Measurements from ENCODE around the gene HES1. TPM values are rescaled to one million over a fixed set of nuclear protein-coding genes. Genes with fewer than 3 reads are reported as not detected.

The HES1 gene
- total and polyA plus RNA-seq, 8 donors, result 4.7 to 101 (median 42.2) TPM

DNA sequence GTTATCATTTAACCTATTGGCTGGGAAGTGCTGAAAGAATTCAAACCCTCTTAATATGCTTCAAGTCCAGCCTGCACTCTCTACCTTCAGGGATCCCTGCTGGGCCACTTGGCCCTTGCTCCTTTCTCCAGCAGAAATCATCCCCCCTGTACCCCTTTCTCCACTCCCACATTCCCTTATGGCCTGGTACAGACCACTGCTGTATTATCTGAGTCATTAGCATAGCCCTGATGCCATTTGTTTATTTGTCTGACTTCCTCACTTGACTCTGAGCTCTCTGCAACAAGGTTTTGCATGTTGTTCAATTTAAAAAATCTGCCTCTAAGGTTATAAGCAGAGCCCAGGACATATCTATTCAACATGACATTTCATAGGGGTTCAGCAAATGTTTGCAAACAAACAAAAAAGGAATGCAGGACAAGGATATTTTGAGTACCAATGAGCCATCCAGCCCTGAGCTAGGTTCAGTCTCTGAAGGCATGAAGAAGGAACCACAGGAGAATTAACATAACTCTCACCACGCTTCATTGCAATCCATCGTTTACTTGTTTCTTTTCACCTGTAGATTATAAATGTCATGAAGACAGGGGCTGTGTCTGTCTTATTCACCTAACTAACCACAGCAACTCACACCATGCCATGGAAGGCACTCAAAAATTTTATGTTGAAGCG is 26.6 kb upstream of the HES1 start:
- TF ChIP-seq CTCF (IDR thresholded peaks at IDR 0.05) (no peak), EP300 (IDR thresholded peaks at IDR 0.05) (no peak), POLR2A (IDR thresholded peaks at IDR 0.05) (no peak), POLR2AphosphoS5 (IDR thresholded peaks at IDR 0.05) (no peak)
- H3K9me3 ChIP-seq, result no peaks in the 10 kb centered on the region
- H3K27ac ChIP-seq, result no peak overlapping the region
- H3K4me1 ChIP-seq, result peaks cover 6 to 33% (median 21%) of the 10 kb centered on the region in 4 donors
- H3K36me3 ChIP-seq, result no peaks in the 10 kb centered on the region
- H3K27me3 ChIP-seq, result no peaks in the 10 kb centered on the region
- H3K4me3 ChIP-seq, result no peak overlapping the region
- intact Hi-C loops (cut with DNase I; ENCODE audit: low total_unique reads), result no loop called here
- WGBS, 5 donors, result 78 to 87% (median 83%) methylated on average over 3 of the region's 3 CpGs
- DNase-seq, result no peak

DNA sequence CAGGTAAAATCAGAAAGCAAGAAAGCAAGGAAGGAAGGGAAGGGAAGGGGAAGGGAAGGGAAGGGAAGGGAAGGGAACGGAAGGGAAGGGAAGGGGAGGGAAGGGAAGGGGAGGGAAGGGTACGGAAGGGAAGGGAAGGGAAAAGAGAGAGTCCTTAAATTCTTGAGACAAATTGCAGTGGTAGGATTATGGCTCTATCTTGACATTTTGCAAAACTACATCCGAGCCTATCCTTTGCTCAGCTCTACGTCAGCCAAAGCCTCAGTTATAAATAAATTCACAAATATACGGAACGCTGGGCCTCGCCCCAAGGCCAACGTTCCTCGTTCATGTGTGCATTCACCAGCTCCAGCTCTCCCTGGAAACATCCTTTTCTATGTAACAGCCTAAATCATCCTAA is 25.5 kb upstream of the HES1 start:
- Histone ChIP-seq H3K4me1 (peaks cover 5 to 33% (median 21%) of the 10 kb centered on the region in 4 donors), H3K27me3 (no peaks in the 10 kb centered on the region), H3K27ac (no peak overlapping the region), H3K4me3 (no peak overlapping the region), H3K9me3 (no peaks in the 10 kb centered on the region), H3K36me3 (no peaks in the 10 kb centered on the region)
- 30 to 66% (median 46%) methylated on average over 8 of the region's 9 CpGs for WGBS, 5 donors
- no peak for DNase-seq
- intact Hi-C loops (cut with DNase I; ENCODE audit: low total_unique reads), result no loop called here
- no peak for TF ChIP-seq CTCF (IDR thresholded peaks at IDR 0.05)
- TF ChIP-seq EP300 (IDR thresholded peaks at IDR 0.05), result no peak
- TF ChIP-seq POLR2AphosphoS5 (IDR thresholded peaks at IDR 0.05), result no peak
- no peak for TF ChIP-seq POLR2A (IDR thresholded peaks at IDR 0.05)

DNA sequence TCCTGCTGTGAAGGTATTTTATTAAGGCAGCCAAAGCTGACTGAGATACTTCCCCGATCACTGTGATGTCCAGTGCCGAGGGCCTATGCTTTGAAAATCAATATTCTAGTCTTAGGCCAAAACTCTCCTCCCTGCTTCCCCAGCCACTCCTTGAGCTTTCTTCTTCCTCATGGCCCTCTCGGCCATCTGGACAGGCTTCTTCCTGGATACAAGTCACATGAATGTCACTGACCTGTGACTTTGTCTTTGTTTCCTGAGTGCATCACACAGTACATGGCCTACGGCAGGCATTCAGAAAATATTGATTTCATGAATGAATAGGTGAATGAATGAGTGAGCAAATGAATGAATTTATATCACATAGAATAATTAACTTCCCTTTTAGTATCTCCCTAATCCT is 24.6 kb upstream of the HES1 start:
- intact Hi-C loops (cut with DNase I; ENCODE audit: low total_unique reads), result no loop called here
- TF ChIP-seq CTCF (IDR thresholded peaks at IDR 0.05) (no peak), POLR2AphosphoS5 (IDR thresholded peaks at IDR 0.05) (no peak), EP300 (IDR thresholded peaks at IDR 0.05) (no peak), POLR2A (IDR thresholded peaks at IDR 0.05) (no peak)
- no peak for DNase-seq
- Histone ChIP-seq H3K4me1 (peaks cover 5 to 33% (median 21%) of the 10 kb centered on the region in 4 donors), H3K27me3 (no peaks in the 10 kb centered on the region), H3K9me3 (no peaks in the 10 kb centered on the region), H3K4me3 (no peak overlapping the region), H3K27ac (peak overlapping the region in 2 of 5 donors; percentile 75), H3K36me3 (no peaks in the 10 kb centered on the region)
- 84 to 90% (median 86%) methylated on average over 4 of the region's 4 CpGs for WGBS, 5 donors

- Histone ChIP-seq H3K4me1 (peaks cover 8 to 40% (median 24%) of the 10 kb centered on the region in 4 donors), H3K36me3 (no peaks in the 10 kb centered on the region), H3K4me3 (no peak overlapping the region), H3K27ac (peak overlapping the region; percentile 65 to 75 (median 72)), H3K9me3 (no peaks in the 10 kb centered on the region), H3K27me3 (peaks cover 0 to 3% (median 0%) of the 10 kb centered on the region in 3 donors)
- peak; percentile 75 to 96 for DNase-seq
- TF ChIP-seq POLR2AphosphoS5 (IDR thresholded peaks at IDR 0.05), result peak in 1 of 3 donors; percentile 53
- TF ChIP-seq EP300 (IDR thresholded peaks at IDR 0.05), result no peak
- WGBS, 5 donors, result 20 to 47% (median 25%) methylated on average over 9 of the region's 9 CpGs
- intact Hi-C loops (cut with DNase I; ENCODE audit: low total_unique reads), result no loop called here
These were observed 23.5 kb upstream of the HES1 start for GRCh38 chr3:194112120-194113106.
